A673 (cell line): ENCODE measurements around the gene TPM3. TPM values are rescaled to one million over a fixed set of nuclear protein-coding genes. Genes with fewer than 3 reads are reported as not detected.
"Not testable (repeated sequence)": the region's sequence is repeated elsewhere in the genome, so short reads cannot be mapped to it uniquely, and the experiment has no call there.

Source experiments
- BruUV-seq: library from RNA; stranded (reverse); fragments of 400-500 nt; replicated peaks from 2 replicates; lab custom pipeline; 2021; lab: Mats Ljungman, UMichigan
- CTCF ChIA-PET: fragments of 300-600 bp; sonication (Branson Sonifier 250); formaldehyde crosslinking; loops from one replicate; lab custom pipeline; 2022; ENCODE audit warnings: antibody characterized with exemption; lab: Charles Lee
- POLR2A ChIA-PET: fragments of 300-600 bp; sonication (Branson Sonifier 250); formaldehyde crosslinking; loops from one replicate; lab custom pipeline; 2022; ENCODE audit warnings: antibody characterized with exemption; ENCODE audit not compliant: low non-redundant PET; lab: Charles Lee
- DNase-seq: peaks from one replicate; pipeline ENCODE4 v3.0.0-alpha.2; 2015; ENCODE audit warnings: low spot score
- H3K27ac ChIP-seq: fragments of 200-600 bp; sonication (generic); 2 replicates; pipeline ENCODE4 v1.5.1; 2016; ENCODE audit warnings: mixed run types, low read depth, mild to moderate bottlenecking, mixed read lengths, antibody characterized with exemption, low read length; ENCODE audit not compliant: poor library complexity, severe bottlenecking
- H3K27me3 ChIP-seq: fragments of 200-600 bp; sonication (generic); replicated peaks from 2 replicates; pipeline ENCODE4 v1.6.1; 2017; ENCODE audit warnings: mixed run types, low read depth, mild to moderate bottlenecking, mixed read lengths, antibody characterized with exemption, low read length; ENCODE audit not compliant: insufficient read depth, poor library complexity
- H3K36me3 ChIP-seq: fragments of 200-600 bp; sonication (generic); 2 replicates; pipeline ENCODE4 v1.6.1; 2016; ENCODE audit warnings: mixed run types, mild to moderate bottlenecking, mixed read lengths, antibody characterized with exemption, low read length; ENCODE audit not compliant: insufficient read depth, poor library complexity, severe bottlenecking
- H3K4me1 ChIP-seq: fragments of 200-600 bp; sonication (generic); 2 replicates; pipeline ENCODE4 v1.6.1; 2017; ENCODE audit warnings: mixed run types, mild to moderate bottlenecking, mixed read lengths, antibody characterized with exemption, low read length; ENCODE audit not compliant: insufficient read depth, poor library complexity, severe bottlenecking
- H3K4me3 ChIP-seq: fragments of 200-600 bp; sonication (generic); 2 replicates; pipeline ENCODE4 v1.5.1; 2016; ENCODE audit warnings: low read depth, mixed run types, mild to moderate bottlenecking, mixed read lengths, low read length; ENCODE audit not compliant: poor library complexity, severe bottlenecking
- H3K9me3 ChIP-seq: fragments of 200-600 bp; sonication (generic); 2 replicates; pipeline ENCODE4 v1.6.1; 2016; ENCODE audit warnings: mixed run types, low read depth, mild to moderate bottlenecking, mixed read lengths, antibody characterized with exemption, low read length; ENCODE audit not compliant: poor library complexity, severe bottlenecking
- CTCF ChIP-seq: fragments of 300-800, 200-600 bp; sonication (generic); conservative IDR thresholded peaks from 2 replicates; pipeline ENCODE4 v1.5.1; 2017; ENCODE audit warnings: low read depth, mild to moderate bottlenecking, antibody characterized with exemption, low read length, moderate library complexity, mixed read lengths
- EZH2 ChIP-seq: fragments of 200-600 bp; sonication (generic); IDR thresholded peaks from 2 replicates; pipeline ENCODE4 v1.6.1; 2017; ENCODE audit warnings: borderline replicate concordance, low read depth, mild to moderate bottlenecking, mixed read lengths, antibody characterized with exemption, low read length; ENCODE audit not compliant: poor library complexity, severe bottlenecking
- intact Hi-C: fragments of 100-400 bp; cut with micrococcal nuclease; formaldehyde crosslinking; loops from one replicate; pipeline ENCODE4 v1.10.0; 2022; ENCODE audit not compliant: unreplicated experiment
- total RNA-seq: library from RNA; stranded (reverse); gene quantifications from 2 replicates; pipeline ENCODE4 v1.2.3, GENCODE V29; 2021

Gene TPM3
- total RNA-seq, 1 experiment from 2014 or later, result 746 TPM

- H3K4me1 ChIP-seq, result no peaks in the 10 kb centered on the region
- CTCF ChIA-PET, result no interaction called here
- H3K9me3 ChIP-seq, result no peaks in the 10 kb centered on the region
- H3K36me3 ChIP-seq, result peaks cover 56% of the 10 kb centered on the region
- H3K27me3 ChIP-seq, result no peaks in the 10 kb centered on the region
- TF ChIP-seq CTCF (no peak), EZH2 (no peak)
- DNase-seq, result no peak
- no TSS peak for BruUV-seq
- H3K4me3 ChIP-seq, result no peak overlapping the region
- POLR2A ChIA-PET, result interaction anchor here (0.6 kb wide), 1 partner anchor 211 kb away, joined by 3 read pairs; no protein-coding TSS in a partner anchor
- intact Hi-C loops, result no loop called here
- H3K27ac ChIP-seq, result no peak overlapping the region
Observed at GRCh38 chr1:154207262-154207661, 15.4 kb upstream of the TPM3 start.

DNA sequence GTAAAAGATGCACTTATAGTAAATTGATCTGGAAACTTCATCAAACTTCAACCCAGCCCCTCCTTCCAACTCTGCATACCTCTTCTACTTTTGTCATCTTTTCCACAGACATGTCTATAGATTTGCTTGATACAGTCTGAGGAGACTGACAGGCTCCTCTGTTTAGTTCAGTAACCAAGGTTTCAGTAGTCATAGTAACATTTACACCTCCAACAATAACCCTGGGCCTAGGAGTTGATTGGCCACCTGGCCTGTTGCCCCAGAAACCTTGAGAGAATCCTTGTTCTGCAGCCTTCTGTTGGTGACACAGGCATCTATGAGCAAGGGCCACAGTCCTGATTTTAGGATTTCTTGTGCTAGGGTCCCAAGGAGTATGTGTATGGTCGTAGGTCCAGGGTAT, 14.3 kb upstream of the TPM3 start, which contains the start of gene CFAP141:
CFAP141 (minus strand) TSS at position 138 of the 400 bp plus-strand sequence; CDS start at position 112, 26 bp downstream.
- H3K36me3 ChIP-seq, result peaks cover 47% of the 10 kb centered on the region
- no peak within 1 kb of the TSS for H3K27ac ChIP-seq
- POLR2A ChIA-PET, result no interaction called here
- no peaks in the 10 kb centered on the region for H3K4me1 ChIP-seq
- H3K9me3 ChIP-seq, result no peaks in the 10 kb centered on the region
- H3K4me3 ChIP-seq, result no peak within 1 kb of the TSS
- CTCF ChIA-PET, result no interaction called here
- no peak for DNase-seq
- H3K27me3 ChIP-seq, result no peaks in the 10 kb centered on the region
- no TSS peak for BruUV-seq
- intact Hi-C loops, result no loop called here
- TF ChIP-seq CTCF (no peak), EZH2 (no peak)

- CTCF ChIA-PET, intact Hi-C loops, POLR2A ChIA-PET, H3K4me1 ChIP-seq, BruUV-seq, H3K4me3 ChIP-seq, H3K9me3 ChIP-seq, DNase-seq, H3K27me3 ChIP-seq, H3K27ac ChIP-seq: not testable (repeated sequence)
- peaks cover 44% of the 10 kb centered on the region for H3K36me3 ChIP-seq
Observed at GRCh38 chr1:154205778-154206177, 13.9 kb upstream of the TPM3 start.

DNA sequence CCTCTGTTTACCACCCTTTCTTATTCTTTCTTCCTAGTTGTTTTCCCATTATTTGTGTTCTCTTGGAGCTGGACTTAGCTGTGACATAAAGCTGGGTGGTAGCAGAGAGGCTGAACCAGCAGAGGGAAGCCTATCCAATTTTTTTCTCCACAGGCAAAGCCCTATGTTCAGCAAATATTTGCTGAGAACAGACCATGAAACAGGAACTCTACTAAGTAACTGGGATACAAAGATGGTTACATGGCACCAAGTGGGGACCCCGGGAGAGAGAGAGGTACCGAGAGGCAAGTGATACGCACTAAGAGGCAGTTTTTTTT, 7.6 kb upstream of the TPM3 start:
- H3K4me3 ChIP-seq, result no peak overlapping the region
- ChIA-PET POLR2A (no interaction called here), CTCF (interaction anchor here (0.5 to 2.1 kb wide), 7 partner anchors 12 to 172 kb away, joined by 3 to 13 read pairs (median 6); no protein-coding TSS in a partner anchor)
- H3K9me3 ChIP-seq, result no peaks in the 10 kb centered on the region
- no peaks in the 10 kb centered on the region for H3K36me3 ChIP-seq
- intact Hi-C loops, result loop anchor here (1.0 to 2.0 kb wide), 2 partner anchors 73 to 135 kb away; partner anchors contain the start of gene HAX1
- no peaks in the 10 kb centered on the region for H3K27me3 ChIP-seq
- no peak for DNase-seq
- no peaks in the 10 kb centered on the region for H3K4me1 ChIP-seq
- BruUV-seq, result no TSS peak
- TF ChIP-seq CTCF, result no peak
- no peak for TF ChIP-seq EZH2
- H3K27ac ChIP-seq, result no peak overlapping the region
